Liver (tissue), 3 donors: Measurements from ENCODE around the gene ATAD1.

Experiments
- ATF3 ChIP-seq: IDR thresholded peaks from 2 replicates; pipeline ENCODE4 v1.6.1; 2016; ENCODE audit warnings: antibody characterized with exemption
- CTCF ChIP-seq: fragments of 150-350 bp; IDR thresholded peaks from 2 replicates; pipeline ENCODE4 v1.5.1; 2017; ENCODE audit warnings: improper control_type of control experiment, low read depth, low read length; ENCODE audit not compliant: missing input control
- EGR1 ChIP-seq, 2 donors: IDR thresholded peaks; 2 replicates each; pipeline ENCODE4 v1.6.1; 2016 to 2018; ENCODE audit warnings: antibody characterized with exemption in 2 of 2, low read depth in 2 of 2
- FOXA1 ChIP-seq: IDR thresholded peaks from 2 replicates; pipeline ENCODE4 v1.6.1; 2016; ENCODE audit warnings: antibody characterized with exemption
- GABPA ChIP-seq, 2 donors: IDR thresholded peaks in 1 of 2; conservative IDR thresholded peaks in 1 of 2; 2 replicates each; pipeline ENCODE4 v1.6.1; 2016; ENCODE audit warnings: antibody characterized with exemption in 2 of 2, mild to moderate bottlenecking in 1 of 2, moderate library complexity in 1 of 2
- JUND ChIP-seq, 2 donors: IDR thresholded peaks; 2 replicates each; pipeline ENCODE4 v1.6.1; 2016; ENCODE audit warnings: antibody characterized with exemption in 2 of 2
- MAX ChIP-seq: IDR thresholded peaks from 2 replicates; pipeline ENCODE4 v1.6.1; 2016; ENCODE audit warnings: antibody characterized with exemption
- RAD21 ChIP-seq, 2 donors: IDR thresholded peaks; 2 replicates each; pipeline ENCODE4 v1.6.1; 2016; ENCODE audit warnings: antibody characterized with exemption in 2 of 2, mild to moderate bottlenecking in 2 of 2
- REST ChIP-seq: IDR thresholded peaks from 2 replicates; pipeline ENCODE4 v1.6.1; 2016; ENCODE audit warnings: antibody characterized with exemption, mild to moderate bottlenecking
- TAF1 ChIP-seq: conservative IDR thresholded peaks from 2 replicates; pipeline ENCODE4 v1.6.1; 2016; ENCODE audit warnings: antibody characterized with exemption, mild to moderate bottlenecking
- YY1 ChIP-seq: IDR thresholded peaks from 2 replicates; pipeline ENCODE4 v1.6.1; 2016; ENCODE audit warnings: antibody characterized with exemption, mild to moderate bottlenecking
- ZBTB33 ChIP-seq: IDR thresholded peaks from 2 replicates; pipeline ENCODE4 v1.6.1; 2016; ENCODE audit warnings: antibody characterized with exemption
- donor health status: healthy.
- donor health status: healthy.

GRCh38 chr10:87847550-87847949 lies 29.5 kb upstream of the ATAD1 start:
- no peak for TF ChIP-seq CTCF
- TF ChIP-seq RAD21 (IDR thresholded peaks at IDR 0.05) = no peak
- TF ChIP-seq TAF1 = no peak
- no peak for TF ChIP-seq JUND (IDR thresholded peaks at IDR 0.05)
- TF ChIP-seq GABPA (IDR thresholded peaks at IDR 0.05 in 1 of 2, conservative IDR thresholded peaks at IDR 0.05 in 1 of 2) = no peak
- no peak for TF ChIP-seq EGR1 (IDR thresholded peaks at IDR 0.05; ENCODE audit: low read depth in 2 of 2)
- TF ChIP-seq YY1 = no peak
- no peak for TF ChIP-seq MAX
- TF ChIP-seq ATF3 = no peak
- no peak for TF ChIP-seq REST
- TF ChIP-seq FOXA1 = no peak
- no peak for TF ChIP-seq ZBTB33
